OCI-LY7 (cell line): ENCODE data around the gene RNF11. TPM values are rescaled to one million over a fixed set of nuclear protein-coding genes. Genes with fewer than 3 reads are reported as not detected.

ENCODE experiments used
- BruUV-seq: library from RNA; stranded (reverse); fragments of 400-500 nt; replicated peaks from 2 replicates; lab custom pipeline; 2021; lab: Mats Ljungman, UMichigan
- CTCF ChIA-PET: fragments of 300-600 bp; sonication (Branson Sonifier 250); formaldehyde crosslinking; loops from one replicate; lab custom pipeline; 2022; ENCODE audit warnings: antibody characterized with exemption; ENCODE audit not compliant: unreplicated experiment; lab: Charles Lee
- POLR2A ChIA-PET: fragments of 300-600 bp; sonication (Branson Sonifier 250); formaldehyde crosslinking; loops from one replicate; lab custom pipeline; 2022; ENCODE audit warnings: antibody characterized with exemption; lab: Charles Lee
- DNase-seq: peaks from one replicate; pipeline ENCODE4 v3.0.0-alpha.2; 2015; ENCODE audit warnings: low spot score
- H2AFZ ChIP-seq: fragments of 200-600 bp; sonication (generic), shearing (Covaris generic); 2 replicates; pipeline ENCODE4 v1.6.1; 2014; ENCODE audit warnings: mild to moderate bottlenecking, antibody characterized with exemption, low read length, moderate library complexity
- H3K27ac ChIP-seq: fragments of 200-600 bp; sonication (generic); 2 replicates; pipeline ENCODE4 v1.5.1; 2014; ENCODE audit warnings: mixed run types, low read depth, mild to moderate bottlenecking, moderate library complexity, low read length, inconsistent platforms; ENCODE audit not compliant: poor library complexity, severe bottlenecking
- H3K36me3 ChIP-seq: fragments of 200-600 bp; sonication (generic); 2 replicates; pipeline ENCODE4 v1.6.1; 2014; ENCODE audit warnings: mild to moderate bottlenecking, antibody characterized with exemption, low read length, moderate library complexity, mixed read lengths; ENCODE audit not compliant: insufficient read depth
- H3K4me1 ChIP-seq: fragments of 200-600 bp; sonication (generic); 2 replicates; pipeline ENCODE4 v1.5.1; 2014; ENCODE audit warnings: mild to moderate bottlenecking, low read length; ENCODE audit not compliant: insufficient read depth, poor library complexity, severe bottlenecking
- H3K4me2 ChIP-seq: fragments of 200-600 bp; sonication (generic); 2 replicates; pipeline ENCODE4 v1.6.1; 2014; ENCODE audit warnings: mild to moderate bottlenecking, low read length
- H3K4me3 ChIP-seq: fragments of 200-600 bp; sonication (generic); 2 replicates; pipeline ENCODE4 v1.5.1; 2014; ENCODE audit warnings: mild to moderate bottlenecking, low read depth, low read length; ENCODE audit not compliant: poor library complexity, severe bottlenecking
- H3K79me2 ChIP-seq: fragments of 200-600 bp; sonication (generic); 2 replicates; pipeline ENCODE4 v1.6.1; 2016; ENCODE audit warnings: low read depth, mild to moderate bottlenecking, low read length, moderate library complexity, mixed read lengths; ENCODE audit not compliant: insufficient read depth
- H3K9me2 ChIP-seq: fragments of 200-600 bp; sonication (generic); 2 replicates; pipeline ENCODE4 v1.6.1; 2016; ENCODE audit warnings: mild to moderate bottlenecking, low read length, mixed read lengths; ENCODE audit not compliant: insufficient read depth
- H3K9me3 ChIP-seq: fragments of 200-600 bp; sonication (generic); 2 replicates; pipeline ENCODE4 v1.6.1; 2014; ENCODE audit warnings: mild to moderate bottlenecking, mixed run types, low read length, mixed read lengths
- H4K20me1 ChIP-seq: fragments of 200-600 bp; sonication (generic); 2 replicates; pipeline ENCODE4 v1.6.1; 2014; ENCODE audit warnings: mild to moderate bottlenecking, antibody characterized with exemption, low read length, moderate library complexity, mixed read lengths; ENCODE audit not compliant: insufficient read depth
- CTCF ChIP-seq: fragments of 200-600 bp; sonication (generic); conservative IDR thresholded peaks from 2 replicates; pipeline ENCODE4 v1.5.1; 2014; ENCODE audit warnings: mild to moderate bottlenecking, antibody characterized with exemption, low read length, moderate library complexity, mixed read lengths
- EZH2phosphoT487 ChIP-seq: fragments of 200-600 bp; sonication (generic); IDR thresholded peaks from 2 replicates; pipeline ENCODE4 v1.6.1; 2018; ENCODE audit warnings: low read depth, borderline replicate concordance, mild to moderate bottlenecking, mixed run types, antibody characterized with exemption, low read length, moderate library complexity, mixed read lengths
- intact Hi-C: fragments of 100-400 bp; cut with micrococcal nuclease; formaldehyde crosslinking; loops from one replicate; pipeline ENCODE4 v1.10.0; 2022; ENCODE audit not compliant: unreplicated experiment
- total RNA-seq, 2 experiments: library from RNA; depleted of rRNA in 1 of 2; stranded (reverse); fragments of >200 nt in 1 of 2; shearing (Covaris generic) in 1 of 2; gene quantifications; 2 replicates each; pipeline ENCODE4 v1.2.3, GENCODE V29; 2014 to 2022

RNF11 gene
- total RNA-seq, 2 experiments from 2014 or later, result 1.5 to 4.8 TPM

GRCh38 chr1:51316846-51317120, 80.7 kb downstream of the RNF11 start:
- DNase-seq, result no peak
- Histone ChIP-seq H3K79me2 (no peaks in the 10 kb centered on the region), H3K36me3 (no peaks in the 10 kb centered on the region), H3K4me2 (no peak overlapping the region), H2AFZ (no peak overlapping the region), H3K9me3 (no peaks in the 10 kb centered on the region), H3K9me2 (no peaks in the 10 kb centered on the region), H4K20me1 (no peaks in the 10 kb centered on the region), H3K4me1 (no peaks in the 10 kb centered on the region), H3K27ac (no peak overlapping the region), H3K4me3 (no peak overlapping the region)
- TF ChIP-seq EZH2phosphoT487 (no peak), CTCF (no peak)
- POLR2A ChIA-PET, result no interaction called here
- intact Hi-C loops, result no loop called here
- BruUV-seq, result no TSS peak
- CTCF ChIA-PET, result no interaction called here

- Histone ChIP-seq H3K4me3 (no peak overlapping the region), H3K79me2 (no peaks in the 10 kb centered on the region), H3K4me2 (no peak overlapping the region), H3K4me1 (no peaks in the 10 kb centered on the region), H3K36me3 (no peaks in the 10 kb centered on the region), H3K9me2 (no peaks in the 10 kb centered on the region), H2AFZ (no peak overlapping the region), H4K20me1 (no peaks in the 10 kb centered on the region), H3K27ac (no peak overlapping the region), H3K9me3 (no peaks in the 10 kb centered on the region)
- ChIA-PET POLR2A (interaction anchor here (0.5 kb wide), 1 partner anchor 669 kb away, joined by 3 read pairs; no protein-coding TSS in a partner anchor), CTCF (no interaction called here)
- no peak for DNase-seq
- no TSS peak for BruUV-seq
- intact Hi-C loops, result no loop called here
- TF ChIP-seq EZH2phosphoT487 (no peak), CTCF (no peak)
Observed at GRCh38 chr1:51317798-51318197, 81.7 kb downstream of the RNF11 start.

- H3K79me2 ChIP-seq, result no peaks in the 10 kb centered on the region
- ChIA-PET CTCF (no interaction called here), POLR2A (interaction anchor here (0.5 to 0.7 kb wide), 2 partner anchors 12 to 104 kb away, joined by 5 to 8 read pairs; no protein-coding TSS in a partner anchor)
- H3K4me3 ChIP-seq, result no peak overlapping the region
- no peak for DNase-seq
- no peaks in the 10 kb centered on the region for H3K9me2 ChIP-seq
- H3K27ac ChIP-seq, result no peak overlapping the region
- H4K20me1 ChIP-seq, result no peaks in the 10 kb centered on the region
- intact Hi-C loops, result no loop called here
- BruUV-seq, result no TSS peak
- H3K36me3 ChIP-seq, result no peaks in the 10 kb centered on the region
- H3K4me2 ChIP-seq, result no peak overlapping the region
- H2AFZ ChIP-seq, result no peak overlapping the region
- no peaks in the 10 kb centered on the region for H3K4me1 ChIP-seq
- TF ChIP-seq EZH2phosphoT487, result no peak
- no peak for TF ChIP-seq CTCF
- no peaks in the 10 kb centered on the region for H3K9me3 ChIP-seq
Observed at GRCh38 chr1:51320967-51321923, 85.2 kb downstream of the RNF11 start.
